ENCODE measurements around the gene HDAC4.

Gene HDAC4

GRCh38 chr2:239129147-239129920, 271.5 kb downstream of the HDAC4 start:
- Histone ChIP-seq H3K4me3 (ENCODE audit: insufficient read depth, low read depth, low read length) (no peak overlapping the region), H3K9me3 (ENCODE audit: control insufficient read depth, low read length) (no peaks in the 10 kb centered on the region), H3K27ac (ENCODE audit: insufficient read depth, low read depth, low read length, poor library complexity, severe bottlenecking) (no peak overlapping the region), H3K4me1 (ENCODE audit: control insufficient read depth, insufficient read depth, low read length) (no peaks in the 10 kb centered on the region), H3K36me3 (ENCODE audit: control insufficient read depth, insufficient read depth, low read length) (peaks cover 35% of the 10 kb centered on the region), H3K27me3 (ENCODE audit: control insufficient read depth, insufficient read depth, low read length, poor library complexity, severe bottlenecking) (no peaks in the 10 kb centered on the region)
- 94 to 95% methylated on average over 8 of the region's 8 CpGs for WGBS, 2 experiments

DNA sequence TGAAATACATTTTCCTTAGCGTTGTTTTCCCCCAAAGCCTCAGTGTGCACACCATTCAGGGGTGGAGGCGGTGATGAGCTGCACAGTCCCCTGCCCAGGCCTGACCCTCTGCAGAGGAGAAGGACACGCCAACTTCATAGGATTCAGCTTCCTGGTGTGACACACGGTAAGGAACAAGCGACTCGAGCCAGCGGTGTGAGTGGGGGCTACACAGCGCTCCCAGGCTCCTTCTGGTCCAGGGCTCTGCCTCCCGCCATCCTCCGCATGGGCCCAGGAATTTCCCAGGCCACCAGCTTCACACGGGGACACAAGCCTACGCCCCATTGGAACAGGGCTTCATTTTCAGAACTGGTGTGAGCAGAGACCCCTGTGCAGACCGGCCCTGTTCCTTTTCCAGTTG, 272.1 kb downstream of the HDAC4 start:
- H3K4me1 ChIP-seq (ENCODE audit: control insufficient read depth, insufficient read depth, low read length) = no peaks in the 10 kb centered on the region
- no peaks in the 10 kb centered on the region for H3K27me3 ChIP-seq (ENCODE audit: control insufficient read depth, insufficient read depth, low read length, poor library complexity, severe bottlenecking)
- no peak overlapping the region for H3K4me3 ChIP-seq (ENCODE audit: insufficient read depth, low read depth, low read length)
- peaks cover 29% of the 10 kb centered on the region for H3K36me3 ChIP-seq (ENCODE audit: control insufficient read depth, insufficient read depth, low read length)
- H3K27ac ChIP-seq (ENCODE audit: insufficient read depth, low read depth, low read length, poor library complexity, severe bottlenecking) = no peak overlapping the region
- WGBS, 2 experiments = 87 to 89% methylated on average over 13 of the region's 13 CpGs
- H3K9me3 ChIP-seq (ENCODE audit: control insufficient read depth, low read length) = no peaks in the 10 kb centered on the region

DNA sequence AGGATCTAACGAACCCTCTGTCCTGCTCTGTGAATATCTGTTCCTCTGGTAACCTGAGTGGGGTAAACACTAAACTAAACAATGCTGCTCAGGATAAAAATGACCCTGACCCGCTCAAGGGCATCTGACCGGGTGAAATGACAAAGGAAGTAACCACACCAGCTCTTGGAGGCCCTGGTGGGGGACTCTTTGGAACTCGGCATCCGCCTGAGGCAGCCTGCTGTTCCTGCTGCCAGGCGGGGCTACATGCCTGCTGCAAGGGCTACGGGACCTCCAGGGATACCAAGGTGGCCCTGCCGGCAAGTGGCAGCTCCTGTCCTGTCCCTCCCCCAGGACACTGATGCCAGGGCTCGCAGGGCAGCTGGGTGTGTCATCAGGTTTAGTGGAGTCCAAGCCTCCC, 273.3 kb downstream of the HDAC4 start:
- Histone ChIP-seq H3K27me3 (ENCODE audit: control insufficient read depth, insufficient read depth, low read length, poor library complexity, severe bottlenecking) (no peaks in the 10 kb centered on the region), H3K36me3 (ENCODE audit: control insufficient read depth, insufficient read depth, low read length) (peaks cover 21% of the 10 kb centered on the region), H3K4me1 (ENCODE audit: control insufficient read depth, insufficient read depth, low read length) (no peaks in the 10 kb centered on the region), H3K27ac (ENCODE audit: insufficient read depth, low read depth, low read length, poor library complexity, severe bottlenecking) (no peak overlapping the region), H3K4me3 (ENCODE audit: insufficient read depth, low read depth, low read length) (no peak overlapping the region), H3K9me3 (ENCODE audit: control insufficient read depth, low read length) (no peaks in the 10 kb centered on the region)
- WGBS, 2 experiments = 92 to 94% methylated on average over 9 of the region's 9 CpGs

DNA sequence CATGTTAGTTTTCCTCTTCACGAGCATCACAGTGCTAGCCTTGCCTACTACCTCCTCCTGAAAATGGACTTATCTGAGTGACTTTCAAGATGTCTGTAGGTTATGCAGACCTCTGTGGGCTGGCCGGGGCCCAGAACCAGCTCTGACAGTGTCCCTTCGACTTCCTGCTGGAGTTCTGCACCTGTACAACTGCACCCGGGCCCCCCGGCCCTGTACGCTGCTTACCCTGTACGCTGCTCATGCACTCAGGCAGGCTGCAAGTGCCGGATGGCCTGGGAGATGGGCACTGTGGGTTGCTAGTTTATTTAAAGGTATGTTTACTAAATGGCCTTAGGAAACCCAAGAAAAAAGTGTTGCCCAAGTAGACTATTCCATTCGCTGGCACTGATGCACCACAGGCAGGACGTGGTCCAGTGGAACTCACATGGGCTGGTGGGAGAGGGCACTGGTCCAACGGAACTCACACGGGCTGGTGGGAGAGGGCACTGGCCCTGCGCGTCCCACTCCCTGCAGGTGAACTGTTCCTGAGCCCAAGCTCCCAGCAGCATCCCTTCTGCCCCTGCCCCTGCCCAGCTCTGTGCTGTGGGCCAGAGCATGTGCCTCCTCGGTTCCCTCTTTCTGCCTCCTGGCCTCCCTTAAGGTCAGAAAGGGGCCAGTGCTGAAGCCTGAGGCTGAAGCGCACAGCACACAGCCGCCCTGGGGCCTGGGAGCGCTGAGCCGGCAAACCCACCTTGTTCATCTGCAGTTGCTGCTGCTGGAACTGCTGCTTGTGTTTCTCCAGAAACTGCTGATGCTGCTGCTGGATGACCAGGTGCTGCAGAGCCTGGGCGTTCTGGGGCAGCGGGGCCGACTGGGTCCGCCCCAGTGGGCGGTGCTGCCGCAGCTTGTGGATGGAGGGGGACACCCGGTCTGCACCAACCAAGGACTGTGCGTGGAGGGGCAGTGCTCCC, 274.8 kb downstream of the HDAC4 start:
- H3K27me3 ChIP-seq (ENCODE audit: control insufficient read depth, insufficient read depth, low read length, poor library complexity, severe bottlenecking) = no peaks in the 10 kb centered on the region
- 95% methylated on average over 27 of the region's 27 CpGs for WGBS, 2 experiments
- H3K9me3 ChIP-seq (ENCODE audit: control insufficient read depth, low read length) = no peaks in the 10 kb centered on the region

DNA sequence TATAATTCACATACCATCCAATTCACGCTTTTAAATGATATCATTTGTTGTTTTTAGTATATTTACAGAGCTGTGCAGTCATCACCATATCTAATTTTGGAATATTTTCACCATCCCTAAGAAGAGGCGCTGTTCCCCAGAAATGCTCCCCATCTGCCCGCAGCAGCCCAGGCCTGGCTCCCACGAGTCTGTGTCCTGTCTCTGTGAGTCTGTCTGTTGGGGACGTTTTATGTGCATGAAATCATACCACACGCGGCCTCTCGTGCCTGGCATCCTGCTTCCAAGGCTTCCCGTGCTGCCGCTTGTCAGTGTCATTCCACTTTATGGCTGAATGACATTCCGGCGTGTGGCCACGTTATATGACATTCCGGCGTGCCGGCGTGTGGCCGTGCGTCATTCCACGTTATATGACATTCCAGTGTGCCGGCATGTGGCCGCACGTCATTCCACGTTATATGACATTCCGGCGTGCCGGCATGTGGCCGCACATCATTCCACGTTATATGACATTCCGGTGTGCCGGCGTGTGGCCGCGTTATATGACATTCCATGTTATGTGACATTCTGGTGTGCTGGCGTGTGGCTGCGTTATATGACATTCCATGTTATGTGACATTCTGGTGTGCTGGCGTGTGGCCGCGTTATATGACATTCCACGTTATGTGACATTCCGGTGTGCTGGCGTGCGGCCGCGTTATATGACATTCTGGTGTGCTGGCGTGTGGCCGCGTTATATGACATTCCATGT, 276.5 kb downstream of the HDAC4 start:
- 94% methylated on average over 48 of the region's 48 CpGs for WGBS, 2 experiments
- Histone ChIP-seq H3K4me3 (ENCODE audit: insufficient read depth, low read depth, low read length) (no peak overlapping the region), H3K27ac (ENCODE audit: insufficient read depth, low read depth, low read length, poor library complexity, severe bottlenecking) (no peak overlapping the region), H3K27me3 (ENCODE audit: control insufficient read depth, insufficient read depth, low read length, poor library complexity, severe bottlenecking) (no peaks in the 10 kb centered on the region), H3K4me1 (ENCODE audit: control insufficient read depth, insufficient read depth, low read length) (no peaks in the 10 kb centered on the region), H3K9me3 (ENCODE audit: control insufficient read depth, low read length) (no peaks in the 10 kb centered on the region), H3K36me3 (ENCODE audit: control insufficient read depth, insufficient read depth, low read length) (peaks cover 21% of the 10 kb centered on the region)

More for the DNA sequence above, 274.8 kb downstream of the HDAC4 start:
- Histone ChIP-seq H3K4me3 (ENCODE audit: insufficient read depth, low read depth, low read length) (no peak overlapping the region), H3K36me3 (ENCODE audit: control insufficient read depth, insufficient read depth, low read length) (peaks cover 21% of the 10 kb centered on the region), H3K27ac (ENCODE audit: insufficient read depth, low read depth, low read length, poor library complexity, severe bottlenecking) (no peak overlapping the region), H3K4me1 (ENCODE audit: control insufficient read depth, insufficient read depth, low read length) (no peaks in the 10 kb centered on the region)

DNA sequence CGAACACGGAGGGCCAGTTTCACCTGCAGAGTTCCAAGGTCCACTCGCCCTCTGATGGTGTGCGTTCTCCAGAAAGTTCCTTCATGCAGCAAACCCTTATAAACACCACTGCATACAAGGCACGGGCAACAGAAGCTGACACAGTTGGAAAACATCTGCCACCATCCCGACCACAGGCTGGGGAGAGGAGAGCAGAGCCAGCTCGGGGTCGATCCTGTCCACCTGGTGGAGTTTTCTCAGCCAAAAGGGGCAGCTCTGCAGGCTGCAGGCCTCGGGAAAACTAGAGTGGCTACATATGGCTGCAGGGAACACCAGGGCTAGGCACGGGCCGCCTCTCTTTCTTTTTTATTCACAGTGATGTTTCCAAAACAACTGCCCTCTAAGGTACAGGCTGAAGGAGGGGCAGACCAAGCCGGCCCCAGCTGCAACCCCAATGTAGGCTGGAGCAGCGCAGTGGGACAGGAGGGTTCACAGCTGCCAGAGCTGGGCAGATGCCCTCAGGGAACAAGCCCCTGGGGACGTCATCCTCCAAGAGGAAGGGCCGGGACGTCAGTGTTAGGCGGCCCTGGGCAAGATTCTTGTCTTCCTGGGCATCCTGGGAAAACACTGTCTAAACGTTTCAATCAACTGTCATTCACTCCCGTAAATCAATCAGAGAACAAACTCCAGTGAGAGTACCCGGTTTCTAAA, 278.3 kb downstream of the HDAC4 start:
- Histone ChIP-seq H3K4me3 (ENCODE audit: insufficient read depth, low read depth, low read length) (no peak overlapping the region), H3K4me1 (ENCODE audit: control insufficient read depth, insufficient read depth, low read length) (no peaks in the 10 kb centered on the region), H3K9me3 (ENCODE audit: control insufficient read depth, low read length) (no peaks in the 10 kb centered on the region), H3K27me3 (ENCODE audit: control insufficient read depth, insufficient read depth, low read length, poor library complexity, severe bottlenecking) (no peaks in the 10 kb centered on the region), H3K36me3 (ENCODE audit: control insufficient read depth, insufficient read depth, low read length) (peaks cover 21% of the 10 kb centered on the region), H3K27ac (ENCODE audit: insufficient read depth, low read depth, low read length, poor library complexity, severe bottlenecking) (no peak overlapping the region)
- 94 to 95% methylated on average over 20 of the region's 20 CpGs for WGBS, 2 experiments

- no peaks in the 10 kb centered on the region for H3K9me3 ChIP-seq (ENCODE audit: control insufficient read depth, low read length)
- H3K4me1 ChIP-seq (ENCODE audit: control insufficient read depth, insufficient read depth, low read length) = no peaks in the 10 kb centered on the region
- peaks cover 17% of the 10 kb centered on the region for H3K36me3 ChIP-seq (ENCODE audit: control insufficient read depth, insufficient read depth, low read length)
- 95 to 96% methylated on average over 16 of the region's 16 CpGs for WGBS, 2 experiments
- H3K27ac ChIP-seq (ENCODE audit: insufficient read depth, low read depth, low read length, poor library complexity, severe bottlenecking) = no peak overlapping the region
- no peaks in the 10 kb centered on the region for H3K27me3 ChIP-seq (ENCODE audit: control insufficient read depth, insufficient read depth, low read length, poor library complexity, severe bottlenecking)
- no peak overlapping the region for H3K4me3 ChIP-seq (ENCODE audit: insufficient read depth, low read depth, low read length)
Measured at GRCh38 chr2:239121600-239122012, 279.2 kb downstream of the HDAC4 start.

GRCh38 chr2:239120664-239121063, 280.2 kb downstream of the HDAC4 start:
- 88 to 89% methylated on average over 4 of the region's 4 CpGs for WGBS, 2 experiments
- H3K36me3 ChIP-seq (ENCODE audit: control insufficient read depth, insufficient read depth, low read length) = peaks cover 13% of the 10 kb centered on the region
- no peaks in the 10 kb centered on the region for H3K9me3 ChIP-seq (ENCODE audit: control insufficient read depth, low read length)
- no peaks in the 10 kb centered on the region for H3K27me3 ChIP-seq (ENCODE audit: control insufficient read depth, insufficient read depth, low read length, poor library complexity, severe bottlenecking)
- H3K4me1 ChIP-seq (ENCODE audit: control insufficient read depth, insufficient read depth, low read length) = no peaks in the 10 kb centered on the region
- no peak overlapping the region for H3K4me3 ChIP-seq (ENCODE audit: insufficient read depth, low read depth, low read length)
- H3K27ac ChIP-seq (ENCODE audit: insufficient read depth, low read depth, low read length, poor library complexity, severe bottlenecking) = no peak overlapping the region

GRCh38 chr2:239119346-239120126, 281.3 kb downstream of the HDAC4 start:
- Histone ChIP-seq H3K27me3 (ENCODE audit: control insufficient read depth, insufficient read depth, low read length, poor library complexity, severe bottlenecking) (no peaks in the 10 kb centered on the region), H3K4me3 (ENCODE audit: insufficient read depth, low read depth, low read length) (no peak overlapping the region), H3K36me3 (ENCODE audit: control insufficient read depth, insufficient read depth, low read length) (peaks cover 2% of the 10 kb centered on the region), H3K4me1 (ENCODE audit: control insufficient read depth, insufficient read depth, low read length) (no peaks in the 10 kb centered on the region), H3K9me3 (ENCODE audit: control insufficient read depth, low read length) (no peaks in the 10 kb centered on the region), H3K27ac (ENCODE audit: insufficient read depth, low read depth, low read length, poor library complexity, severe bottlenecking) (no peak overlapping the region)
- 90 to 93% methylated on average over 21 of the region's 21 CpGs for WGBS, 2 experiments
